Esophagus muscularis mucosa (tissue), 3 donors: ENCODE results near the gene RAB20.

Source experiments
- POLR2AphosphoS5 ChIP-seq, 2 donors: sonication (generic); formaldehyde crosslinking; IDR thresholded peaks; one replicate each; pipeline ENCODE4 v1.6.1; 2017; ENCODE audit warnings: antibody characterized with exemption in 2 of 2
- TF ChIP-seq, protein P1 (sequence below), 3 experiments: fragments of 200-600 bp in 2 of 3; fragments of 450-650 bp in 1 of 3; sonication (generic) in 2 of 3; IDR thresholded peaks; one replicate each; pipeline ENCODE4 v1.5.1; 2017 to 2019; ENCODE audit warnings: antibody characterized with exemption in 3 of 3, mild to moderate bottlenecking in 2 of 3, moderate library complexity in 1 of 3

DNA sequence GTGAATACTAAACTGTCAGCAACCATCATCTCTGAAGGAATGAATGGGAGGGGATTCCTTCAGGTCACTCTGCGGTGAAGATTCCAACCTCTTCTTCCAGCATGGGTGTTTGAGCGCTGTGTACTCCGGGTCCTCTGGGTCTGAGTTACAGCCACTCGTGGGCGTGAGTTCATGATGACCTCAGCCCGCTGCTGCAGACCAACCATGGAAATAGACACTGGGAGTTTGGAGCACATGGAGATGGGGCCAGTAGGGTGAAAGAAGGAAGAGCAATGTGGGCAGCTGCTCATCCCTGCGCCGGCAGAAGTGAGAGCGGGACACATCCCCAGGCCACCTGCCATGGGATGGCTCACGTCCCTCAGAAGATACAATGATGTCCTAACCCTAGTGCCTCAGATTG is 16.8 kb upstream of the RAB20 start:
- TF ChIP-seq, protein P1, sequence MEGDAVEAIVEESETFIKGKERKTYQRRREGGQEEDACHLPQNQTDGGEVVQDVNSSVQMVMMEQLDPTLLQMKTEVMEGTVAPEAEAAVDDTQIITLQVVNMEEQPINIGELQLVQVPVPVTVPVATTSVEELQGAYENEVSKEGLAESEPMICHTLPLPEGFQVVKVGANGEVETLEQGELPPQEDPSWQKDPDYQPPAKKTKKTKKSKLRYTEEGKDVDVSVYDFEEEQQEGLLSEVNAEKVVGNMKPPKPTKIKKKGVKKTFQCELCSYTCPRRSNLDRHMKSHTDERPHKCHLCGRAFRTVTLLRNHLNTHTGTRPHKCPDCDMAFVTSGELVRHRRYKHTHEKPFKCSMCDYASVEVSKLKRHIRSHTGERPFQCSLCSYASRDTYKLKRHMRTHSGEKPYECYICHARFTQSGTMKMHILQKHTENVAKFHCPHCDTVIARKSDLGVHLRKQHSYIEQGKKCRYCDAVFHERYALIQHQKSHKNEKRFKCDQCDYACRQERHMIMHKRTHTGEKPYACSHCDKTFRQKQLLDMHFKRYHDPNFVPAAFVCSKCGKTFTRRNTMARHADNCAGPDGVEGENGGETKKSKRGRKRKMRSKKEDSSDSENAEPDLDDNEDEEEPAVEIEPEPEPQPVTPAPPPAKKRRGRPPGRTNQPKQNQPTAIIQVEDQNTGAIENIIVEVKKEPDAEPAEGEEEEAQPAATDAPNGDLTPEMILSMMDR (IDR thresholded peaks at IDR 0.05), result no peak
- no peak for TF ChIP-seq POLR2AphosphoS5 (IDR thresholded peaks at IDR 0.05)
